Suprapubic skin (tissue), 2 donors: Measurements from ENCODE around the gene MYL5.

ENCODE experiments used
- EP300 ChIP-seq: sonication (generic); formaldehyde crosslinking; IDR thresholded peaks from one replicate; pipeline ENCODE4 v1.6.1; 2017; ENCODE audit warnings: antibody characterized with exemption
- POLR2A ChIP-seq, 2 donors: fragments of 450-650 bp; IDR thresholded peaks; one replicate each; pipeline ENCODE4 v1.6.1; 2017; ENCODE audit warnings: antibody characterized with exemption in 2 of 2, mild to moderate bottlenecking in 2 of 2, moderate library complexity in 2 of 2

- TF ChIP-seq POLR2A (IDR thresholded peaks at IDR 0.05) (no peak), EP300 (no peak)
These were observed 29.2 kb downstream of the MYL5 start for GRCh38 chr4:703336-704197.
